A549 treated with Hydrocortisone at 1 μM for 4 hours (cell line): ENCODE results near the gene ZNF567. TPM values are rescaled to one million over a fixed set of nuclear protein-coding genes. Genes with fewer than 3 reads are reported as not detected.

Source experiments
- total RNA-seq: library from RNA; stranded (reverse); fragments of 200-300 nt; extraction: Qiagen RNA extraction; gene quantifications from 5 replicates; pipeline ENCODE4 v1.2.3, GENCODE V29; 2022

The ZNF567 gene
- 7.7 to 10.3 TPM (median 8.0 TPM) in 5 replicates for total RNA-seq

GRCh38 chr19:36687214-36688056, at the start of gene ZNF567:
Gene ZNF567, plus strand, starts transcription at chr19:36687612. Its CDS starts 7,256 bp downstream, at chr19:36694868.

Other genes with a start within 250 kb of the ZNF567 start
- gene ZNF566, start 198.1 kb upstream of the ZNF567 start, total RNA-seq: 7.9 to 10.3 TPM (median 9.6 TPM) in 5 replicates
- 4.9 to 12.9 TPM (median 5.8 TPM) in 5 replicates for gene ZNF260, start 159.3 kb upstream of the ZNF567 start, total RNA-seq
- gene ZNF529, start 114.3 kb upstream of the ZNF567 start, total RNA-seq: 2.1 to 3.4 TPM (median 2.7 TPM) in 5 replicates
- 0.06 to 0.29 TPM (median 0.07 TPM) in 3 of 5 replicates, not detected in the others for gene ZNF382, start 82.3 kb upstream of the ZNF567 start, total RNA-seq
- gene ZNF461, start 20.8 kb upstream of the ZNF567 start, total RNA-seq: 7.1 to 10.9 TPM (median 7.7 TPM) in 5 replicates
- 0.32 to 0.74 TPM (median 0.48 TPM) in 5 replicates for gene ZNF850, start 85.2 kb downstream of the ZNF567 start, total RNA-seq
- 0.10 to 0.29 TPM (median 0.18 TPM) in 5 replicates for gene ZNF790, start 150.8 kb downstream of the ZNF567 start, total RNA-seq
- 0.05 to 0.25 TPM (median 0.15 TPM) in 5 replicates for gene ZNF345, start 163.3 kb downstream of the ZNF567 start, total RNA-seq
- 0.29 to 0.50 TPM (median 0.40 TPM) in 5 replicates for gene ZNF829, start 228.7 kb downstream of the ZNF567 start, total RNA-seq
- 0.84 to 1.5 TPM (median 1.2 TPM) in 5 replicates for gene ZNF568, start 228.7 kb downstream of the ZNF567 start, total RNA-seq